Measurements from ENCODE around the gene FGL2. TPM values are rescaled to one million over a fixed set of nuclear protein-coding genes. Genes with fewer than 3 reads are reported as not detected.
"Not testable (repeated sequence)": the region's sequence is repeated elsewhere in the genome, so short reads cannot be mapped to it uniquely, and the experiment has no call there.

FGL2 gene
- polyA plus RNA-seq, 3 donors = 2.6 to 14.6 (median 14.4) TPM

GRCh38 chr7:77175274-77175800 lies 24.3 kb downstream of the FGL2 start:
- not testable (repeated sequence) for H3K27ac ChIP-seq (ENCODE audit: low read depth, low read length)
- WGBS, 3 donors = 57 to 74% (median 61%) methylated on average over 1 of the region's 3 CpGs

DNA sequence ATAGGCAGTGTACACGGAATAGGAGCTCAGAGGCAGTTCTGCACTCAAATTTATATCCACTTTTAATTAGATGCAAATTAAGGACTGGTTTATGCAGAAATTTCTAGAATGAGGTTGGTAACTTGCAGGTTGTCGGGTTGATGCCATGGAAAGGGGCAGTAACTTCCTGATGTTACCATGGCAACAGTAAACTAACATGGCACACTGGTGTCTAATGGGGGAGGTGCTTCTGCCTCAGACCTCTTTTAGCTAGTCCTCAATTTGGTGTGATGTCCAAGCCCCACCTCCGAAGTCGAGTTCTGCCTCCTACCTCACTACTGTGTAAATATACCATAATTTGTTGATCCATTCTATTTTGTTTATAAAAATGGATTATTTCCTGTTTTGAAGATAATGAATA lies 25.2 kb downstream of the FGL2 start:
- WGBS, 3 donors = 91 to 93% (median 92%) methylated on average over 3 of the region's 4 CpGs
- H3K27ac ChIP-seq (ENCODE audit: low read depth, low read length) = not testable (repeated sequence)

GRCh38 chr7:77172437-77173172 lies 27.0 kb downstream of the FGL2 start:
- H3K27ac ChIP-seq (ENCODE audit: low read depth, low read length) = not testable (repeated sequence)
- whole genome bisulfite sequencing, 3 donors = 76 to 93% (median 77%) methylated on average over 5 to 6 of the region's 6 CpGs

GRCh38 chr7:77171073-77171472 lies 28.5 kb downstream of the FGL2 start:
- not testable (repeated sequence) for H3K27ac ChIP-seq (ENCODE audit: low read depth, low read length)
- 87 to 95% (median 90%) methylated on average over 4 of the region's 4 CpGs for WGBS, 3 donors

DNA sequence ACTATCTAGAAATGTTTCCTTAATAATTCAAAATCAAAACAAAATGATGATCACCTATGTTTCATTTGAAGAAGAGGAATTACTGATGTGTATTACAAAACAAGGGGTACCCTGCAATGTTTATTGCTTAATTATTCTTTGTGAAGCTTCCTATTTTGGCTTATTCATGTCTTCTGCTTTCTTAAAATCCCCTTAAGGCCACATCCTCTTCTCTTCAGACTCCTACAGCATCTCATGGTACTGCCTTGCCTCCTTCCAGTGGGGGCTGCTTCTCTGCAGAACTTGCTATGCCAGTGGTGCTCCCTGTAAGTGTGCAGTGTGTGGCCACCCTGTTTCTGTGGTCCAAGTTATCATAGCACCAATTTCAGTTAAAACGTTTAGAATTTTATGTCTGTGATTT lies 42.2 kb downstream of the FGL2 start:
- no peak overlapping the region for H3K27ac ChIP-seq (ENCODE audit: low read depth, low read length)
- 15 to 28% (median 20%) methylated on average over 1 of the region's 1 CpG for WGBS, 3 donors

- WGBS, 3 donors = no CpG with 5 or more reads among the region's 1 CpG
- not testable (repeated sequence) for H3K27ac ChIP-seq (ENCODE audit: low read depth, low read length)
Measured at GRCh38 chr7:77157034-77157433, 42.6 kb downstream of the FGL2 start.

GRCh38 chr7:77155601-77156377 lies 43.8 kb downstream of the FGL2 start:
- WGBS, 3 donors = 74 to 80% (median 79%) methylated on average over 4 of the region's 5 CpGs

GRCh38 chr7:77154917-77155464 lies 44.6 kb downstream of the FGL2 start:
- WGBS, 3 donors = 65 to 92% (median 70%) methylated on average over 2 to 3 of the region's 3 CpGs
- H3K27ac ChIP-seq (ENCODE audit: low read depth, low read length) = not testable (repeated sequence)

More at GRCh38 chr7:77155601-77156377, 43.8 kb downstream of the FGL2 start:
- not testable (repeated sequence) for H3K27ac ChIP-seq (ENCODE audit: low read depth, low read length)

- not testable (repeated sequence) for H3K27ac ChIP-seq (ENCODE audit: low read depth, low read length)
Measured at GRCh38 chr7:77152232-77152631, 47.4 kb downstream of the FGL2 start.

Other genes starting within 250 kb of the FGL2 start
- gene SPDYE17, start 167.5 kb downstream of the FGL2 start, polyA plus RNA-seq = not detected
- gene SPDYE18, start 137.3 kb downstream of the FGL2 start, polyA plus RNA-seq = under 1 TPM in 2 of 3 donors, not detected in 1; 0.51 to 0.66 TPM
- gene CCDC146, start 77.2 kb downstream of the FGL2 start, polyA plus RNA-seq = 10 to 100 TPM in 1 of 3 donors, 1 to 10 TPM in 2; 1.5 to 15.7 (median 2.9) TPM
- gene GSAP, start 216.5 kb upstream of the FGL2 start, polyA plus RNA-seq = 1 to 10 TPM; 3.6 to 6.6 (median 5.9) TPM

Measured in adipose tissue (tissue), 3 donors.